ENCODE data around the gene GBA2.

GBA2 gene

DNA sequence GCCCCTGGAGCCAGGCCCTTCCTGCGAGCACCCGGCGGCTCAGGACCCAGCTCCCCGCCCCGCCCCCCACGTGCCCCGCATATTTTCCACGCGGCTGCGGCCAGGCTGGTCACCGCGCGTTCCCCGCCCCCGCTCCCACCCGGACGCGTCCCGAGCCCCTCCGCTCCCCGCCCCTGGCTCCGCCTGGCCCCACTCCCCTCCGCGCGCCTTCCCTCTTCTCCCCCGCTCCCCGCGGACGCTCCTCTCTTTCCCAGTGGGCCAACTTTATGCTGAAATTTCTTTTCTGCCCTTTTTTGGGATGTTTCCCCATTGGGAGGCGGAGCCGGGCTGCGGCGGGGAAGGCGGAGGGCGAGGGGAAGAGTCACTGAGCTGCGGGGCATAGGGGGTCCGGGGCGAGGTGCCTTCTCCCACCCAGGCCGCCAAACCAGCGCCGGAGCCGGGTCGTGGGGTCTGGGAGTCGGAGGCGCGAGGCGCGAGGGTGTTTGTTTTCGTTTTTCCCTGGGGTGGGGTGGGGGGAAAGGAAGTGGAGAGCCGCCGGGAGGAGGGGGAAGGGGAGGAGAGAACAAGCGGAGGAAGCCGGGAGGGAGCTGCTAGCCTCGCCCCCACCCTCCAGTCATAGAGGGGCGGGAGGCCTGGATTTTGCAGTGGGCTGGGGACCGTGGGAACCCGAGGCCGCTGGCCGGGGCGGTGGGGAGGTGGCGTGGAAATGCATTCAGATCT is 58.3 kb downstream of the GBA2 start:
- peak; percentile 76 for DNase-seq (ENCODE audit: low read depth)

DNA sequence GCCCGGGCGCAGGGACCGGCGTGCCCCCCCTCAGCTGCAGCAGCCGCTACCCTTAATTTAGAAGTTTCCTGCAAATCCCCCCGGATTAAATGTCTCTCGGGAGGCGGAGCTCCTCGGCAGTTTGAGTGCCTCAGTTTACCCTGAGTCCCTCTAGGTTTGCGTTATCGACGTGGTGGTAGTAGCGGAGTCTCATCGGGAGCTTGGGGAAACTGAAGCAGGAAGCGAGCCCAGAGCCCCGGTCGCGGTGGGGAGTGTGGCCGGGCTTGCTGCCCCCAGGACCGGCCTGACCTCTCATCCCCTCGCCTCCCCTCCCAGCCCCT is 58.8 kb downstream of the GBA2 start:
- DNase-seq (ENCODE audit: low read depth): peak; percentile 82

DNA sequence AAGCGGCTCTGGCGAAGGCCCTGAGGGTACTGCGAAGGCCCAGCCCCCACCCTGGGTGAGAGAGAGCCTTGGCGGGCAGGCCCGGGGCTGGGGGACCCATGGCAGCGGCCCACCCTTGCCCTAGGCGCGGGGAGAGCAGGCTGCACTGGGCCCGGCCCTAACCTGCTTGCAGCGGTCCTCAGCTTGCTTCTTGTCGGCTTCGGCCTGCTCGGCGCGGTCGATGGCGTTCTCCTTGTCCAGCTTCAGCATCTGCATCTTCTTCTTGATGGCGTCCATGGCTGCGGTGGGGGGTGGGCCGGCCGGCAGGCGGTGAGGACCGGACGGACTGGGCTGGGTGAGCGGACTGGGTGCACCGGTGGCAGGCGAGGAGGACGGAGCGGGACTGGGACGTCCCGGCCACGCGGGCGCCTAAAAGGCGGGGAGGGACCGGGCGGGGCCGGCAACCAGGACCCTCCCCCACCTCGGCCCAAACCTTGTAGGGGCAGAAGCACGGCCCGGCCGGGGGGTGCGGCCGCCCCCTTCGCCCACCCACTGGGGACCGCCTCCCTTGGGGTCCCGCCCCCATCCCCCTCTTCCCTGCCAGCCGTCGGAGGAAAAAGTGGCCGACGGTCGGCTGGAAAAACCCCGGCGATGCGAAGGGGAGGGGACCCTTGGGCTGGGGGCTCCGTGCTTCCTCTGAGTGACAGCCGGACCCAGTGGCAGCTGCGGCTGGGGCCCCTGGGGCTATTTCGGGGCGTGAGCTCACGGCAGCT is 59.3 kb downstream of the GBA2 start, which contains the start of gene TPM2:
Gene TPM2 (minus strand): TSS at position 384 of the 752 bp plus-strand sequence. CDS start 108 bp downstream, at position 276.
- peak; percentile 84 for DNase-seq (ENCODE audit: low read depth)

DNA sequence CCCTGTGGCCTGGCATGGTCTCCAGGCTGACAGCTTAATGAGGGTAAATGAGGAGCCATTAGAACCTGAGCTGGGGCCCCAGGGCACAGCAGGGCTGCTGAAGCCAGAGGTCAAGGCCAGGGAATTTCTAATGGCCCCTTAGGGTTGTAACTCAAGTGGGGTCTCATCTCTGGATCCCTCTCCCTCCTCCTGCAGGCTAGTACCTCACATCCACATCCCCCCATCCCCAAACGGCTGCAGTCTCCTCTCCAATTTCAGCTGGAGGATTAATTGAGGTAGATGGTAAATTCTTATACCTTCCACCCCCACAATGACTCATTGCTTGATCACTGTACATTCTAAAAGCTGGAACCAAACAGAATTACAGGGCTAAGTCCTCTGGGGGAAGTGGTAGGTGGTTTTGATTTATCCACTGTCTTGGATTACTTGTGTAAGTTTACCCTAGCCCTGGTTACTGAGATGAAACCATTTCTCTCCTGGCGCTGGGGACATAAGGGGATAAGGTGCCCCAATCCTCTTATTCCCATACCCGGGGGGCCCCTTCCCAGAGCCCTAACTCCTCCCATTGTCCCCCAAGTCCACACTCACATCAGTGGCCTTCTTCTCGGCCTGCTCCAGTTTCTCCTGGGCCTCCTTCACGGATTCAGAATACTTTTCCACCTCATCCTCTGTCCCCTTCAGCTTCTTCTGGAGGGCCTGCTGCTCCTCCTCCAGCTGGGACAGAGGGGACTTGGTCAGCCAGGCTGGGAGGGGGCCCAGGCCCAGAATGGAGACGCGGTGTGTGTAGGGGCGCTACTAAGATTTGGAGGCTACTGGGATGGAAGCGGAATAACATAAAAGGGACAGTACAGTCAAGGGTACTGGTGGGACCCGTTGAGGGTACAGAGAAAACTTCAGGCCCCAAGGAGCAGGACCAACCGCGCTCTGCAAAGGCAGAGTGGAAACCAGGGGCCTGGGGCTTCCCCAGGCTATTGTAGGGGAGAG is 60.2 kb downstream of the GBA2 start:
- DNase-seq (ENCODE audit: low read depth): peak; percentile 88

- DNase-seq (ENCODE audit: low read depth): no peak
These were observed 61.0 kb downstream of the GBA2 start for GRCh38 chr9:35687972-35688557.

DNA sequence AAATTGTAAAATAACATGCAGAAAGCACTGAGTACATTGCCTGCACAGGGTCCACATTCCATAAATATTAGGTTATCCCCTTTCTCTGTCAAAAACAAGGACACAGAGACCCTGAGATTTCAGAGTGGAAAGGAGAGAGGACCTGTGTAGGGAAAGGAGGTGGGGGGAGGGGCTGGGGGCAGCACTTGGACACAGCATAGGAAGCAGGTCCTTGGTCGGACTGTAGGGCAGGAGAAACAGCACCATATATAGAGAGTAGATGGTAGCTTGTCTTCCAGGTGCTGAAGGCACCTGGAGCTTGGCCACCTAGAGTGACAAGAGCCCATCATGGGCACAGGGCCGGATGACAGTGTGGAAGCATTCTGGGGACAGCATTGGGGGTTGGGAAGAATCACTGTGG is 61.7 kb downstream of the GBA2 start:
- no peak for DNase-seq (ENCODE audit: low read depth)
